Brain microvascular endothelial cell (primary cell): ENCODE measurements around the gene ZNF778.
A peak's percentile ranks its signal among the peaks of the same experiment; 100 is the strongest.

Source experiments
- DNase-seq: peaks from one replicate; pipeline ENCODE4 v3.0.0-alpha.2; 2020
- H3K27ac ChIP-seq: fragments of 250-450 bp; sonication (Bioruptor Pico); 2 replicates; pipeline ENCODE4 v1.5.1; 2020; ENCODE audit warnings: mild to moderate bottlenecking, moderate library complexity
- H3K27me3 ChIP-seq: fragments of 250-450 bp; sonication (Bioruptor Pico); replicated peaks from 2 replicates; pipeline ENCODE4 v1.5.1; 2020; ENCODE audit warnings: mild to moderate bottlenecking
- H3K36me3 ChIP-seq: fragments of 250-450 bp; sonication (Bioruptor Pico); replicated peaks from 2 replicates; pipeline ENCODE4 v1.5.1; 2020; ENCODE audit warnings: mild to moderate bottlenecking
- H3K4me3 ChIP-seq: 2 replicates; pipeline ENCODE4 v1.5.1; 2011; ENCODE audit warnings: low read depth, mild to moderate bottlenecking, control low read depth, low read length, moderate library complexity
- in situ Hi-C: cut with HindIII; loops from 2 replicates; pipeline ENCODE4 v1.10.0; 2017; ENCODE audit warnings: low sequenced_read_pairs, low pct_ligation_motif_present
- TF ChIP-seq, protein P1 (sequence below): IDR thresholded peaks from 2 replicates; pipeline ENCODE4 v1.5.1; 2011; ENCODE audit warnings: low read depth, mild to moderate bottlenecking, moderate library complexity, low read length, control low read depth, inconsistent platforms; ENCODE audit errors: missing control alignments

ZNF778 gene

DNA sequence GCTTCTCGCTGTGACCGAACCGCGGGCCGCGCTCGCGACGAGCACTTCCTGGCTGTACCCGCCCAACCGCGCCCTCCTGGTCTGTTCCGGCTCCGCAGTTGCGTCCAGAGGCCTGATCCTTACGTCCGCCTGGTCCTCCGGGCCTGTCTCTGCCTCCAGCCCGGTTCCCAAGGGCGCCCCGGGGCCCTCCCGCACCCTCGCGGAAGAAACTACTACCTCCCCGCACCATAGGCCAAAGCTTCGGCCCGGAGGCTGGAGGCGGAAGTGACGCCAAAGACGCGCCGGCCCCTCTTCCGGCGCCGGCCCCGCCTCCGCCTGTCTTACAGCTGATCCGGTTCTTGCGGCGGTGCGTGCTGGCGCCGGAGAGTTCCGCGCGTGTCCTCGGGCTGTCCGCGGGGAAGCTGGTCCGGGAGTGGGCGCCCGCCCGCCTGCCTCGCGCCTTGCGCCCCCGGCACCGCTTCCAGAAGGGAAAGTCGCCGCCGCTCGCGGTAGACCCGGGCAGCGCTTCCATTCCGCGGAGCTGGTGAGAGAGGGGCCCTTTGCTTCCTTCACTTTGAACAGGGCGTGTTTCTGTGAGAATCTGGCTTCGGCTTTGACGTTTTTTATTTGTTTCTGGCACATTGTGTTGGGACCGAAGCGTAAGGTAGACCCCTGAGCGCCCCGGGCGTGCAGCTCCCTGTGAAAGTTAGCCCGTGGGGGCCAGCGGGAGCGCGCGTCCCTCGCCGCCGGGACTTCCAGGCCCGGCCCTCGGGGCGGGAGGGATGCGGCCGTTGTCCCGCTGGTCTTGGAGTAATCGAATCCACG lies at the start of gene ZNF778:
Gene ZNF778, plus strand, starts transcription at position 316 of the 804 bp plus-strand sequence. CDS start 3,425 bp downstream, outside the sequence.
- TF ChIP-seq, protein P1, sequence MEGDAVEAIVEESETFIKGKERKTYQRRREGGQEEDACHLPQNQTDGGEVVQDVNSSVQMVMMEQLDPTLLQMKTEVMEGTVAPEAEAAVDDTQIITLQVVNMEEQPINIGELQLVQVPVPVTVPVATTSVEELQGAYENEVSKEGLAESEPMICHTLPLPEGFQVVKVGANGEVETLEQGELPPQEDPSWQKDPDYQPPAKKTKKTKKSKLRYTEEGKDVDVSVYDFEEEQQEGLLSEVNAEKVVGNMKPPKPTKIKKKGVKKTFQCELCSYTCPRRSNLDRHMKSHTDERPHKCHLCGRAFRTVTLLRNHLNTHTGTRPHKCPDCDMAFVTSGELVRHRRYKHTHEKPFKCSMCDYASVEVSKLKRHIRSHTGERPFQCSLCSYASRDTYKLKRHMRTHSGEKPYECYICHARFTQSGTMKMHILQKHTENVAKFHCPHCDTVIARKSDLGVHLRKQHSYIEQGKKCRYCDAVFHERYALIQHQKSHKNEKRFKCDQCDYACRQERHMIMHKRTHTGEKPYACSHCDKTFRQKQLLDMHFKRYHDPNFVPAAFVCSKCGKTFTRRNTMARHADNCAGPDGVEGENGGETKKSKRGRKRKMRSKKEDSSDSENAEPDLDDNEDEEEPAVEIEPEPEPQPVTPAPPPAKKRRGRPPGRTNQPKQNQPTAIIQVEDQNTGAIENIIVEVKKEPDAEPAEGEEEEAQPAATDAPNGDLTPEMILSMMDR: no peak
- peak within 1 kb of the TSS; percentile 89 for H3K27ac ChIP-seq
- peaks cover 29% of the 10 kb centered on the region for H3K36me3 ChIP-seq
- peak within 1 kb of the TSS; percentile 92 for H3K4me3 ChIP-seq
- DNase-seq: peak; percentile 56
- in situ Hi-C loops: no loop called here
- no peaks in the 10 kb centered on the region for H3K27me3 ChIP-seq

DNA sequence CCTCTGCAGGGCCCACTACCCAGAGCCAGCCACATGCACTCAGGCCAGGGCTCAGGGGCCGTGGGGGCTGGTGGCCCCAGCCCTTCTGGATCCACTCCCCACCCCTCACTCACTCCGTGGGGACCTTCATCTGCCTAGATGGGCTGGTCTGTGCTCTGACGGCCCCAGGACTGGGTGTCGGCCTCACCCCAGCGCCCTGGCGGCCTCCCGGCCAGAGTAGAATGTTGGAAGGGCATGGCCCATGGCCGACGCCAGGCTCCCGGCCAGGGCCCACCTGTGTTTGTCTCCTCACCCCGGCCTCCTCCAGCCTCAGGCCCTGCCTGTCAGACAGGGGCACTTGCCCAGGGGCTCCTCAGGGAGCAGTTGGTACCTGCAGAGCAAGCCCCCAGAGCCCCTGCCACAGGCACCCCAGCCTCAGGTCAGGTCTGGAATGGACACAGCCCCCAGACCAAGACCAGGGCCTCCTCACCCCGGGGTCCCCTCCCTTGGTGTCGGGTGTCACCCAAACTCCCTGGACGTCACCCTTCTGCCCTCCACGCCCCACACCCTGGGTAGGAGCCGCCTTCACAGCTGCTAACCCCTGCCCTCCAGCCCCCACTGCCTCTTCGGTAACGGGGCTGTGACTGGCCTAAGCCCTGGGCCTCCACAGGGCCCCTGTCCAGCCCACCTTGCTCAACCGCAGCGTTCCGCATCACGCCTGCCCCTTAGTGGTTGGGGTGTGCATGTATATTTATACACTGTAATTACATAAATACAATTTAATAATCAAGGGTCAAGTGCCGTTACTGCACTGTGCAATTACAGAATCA lies 48.9 kb upstream of the ZNF778 start:
- Histone ChIP-seq H3K4me3 (no peak overlapping the region), H3K27ac (no peak overlapping the region), H3K27me3 (peaks cover 11% of the 10 kb centered on the region), H3K36me3 (no peaks in the 10 kb centered on the region)
- TF ChIP-seq, protein P1: peak; percentile 21
- in situ Hi-C loops: loop anchor here (25.0 kb wide), 1 partner anchor 406 kb away; no protein-coding TSS in a partner anchor
- no peak for DNase-seq

DNA sequence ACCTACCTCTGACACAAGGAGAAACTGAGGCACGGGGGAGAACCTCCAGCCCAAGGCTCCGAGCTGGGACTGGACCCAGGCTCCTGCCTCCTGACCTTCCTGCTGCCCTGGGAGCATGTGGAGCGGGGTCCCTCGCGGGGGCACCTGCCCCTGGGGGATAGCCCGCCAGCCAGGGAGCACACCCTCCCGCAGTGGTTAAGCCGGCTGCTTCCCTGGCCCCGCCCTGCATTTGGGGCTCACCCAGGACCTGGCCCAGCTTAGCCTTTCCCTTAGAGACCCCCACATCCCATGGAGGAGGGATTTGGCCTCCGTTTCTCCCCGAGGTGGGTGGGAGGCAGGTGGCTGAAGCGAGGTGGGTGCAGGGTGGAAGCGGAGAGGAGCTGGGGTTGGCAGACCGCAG lies 47.7 kb upstream of the ZNF778 start:
- no peak for DNase-seq
- Histone ChIP-seq H3K36me3 (no peaks in the 10 kb centered on the region), H3K27ac (no peak overlapping the region), H3K4me3 (no peak overlapping the region), H3K27me3 (peaks cover 11% of the 10 kb centered on the region)
- in situ Hi-C loops: loop anchor here (25.0 kb wide), 1 partner anchor 407 kb away; no protein-coding TSS in a partner anchor
- TF ChIP-seq, protein P1: no peak

DNA sequence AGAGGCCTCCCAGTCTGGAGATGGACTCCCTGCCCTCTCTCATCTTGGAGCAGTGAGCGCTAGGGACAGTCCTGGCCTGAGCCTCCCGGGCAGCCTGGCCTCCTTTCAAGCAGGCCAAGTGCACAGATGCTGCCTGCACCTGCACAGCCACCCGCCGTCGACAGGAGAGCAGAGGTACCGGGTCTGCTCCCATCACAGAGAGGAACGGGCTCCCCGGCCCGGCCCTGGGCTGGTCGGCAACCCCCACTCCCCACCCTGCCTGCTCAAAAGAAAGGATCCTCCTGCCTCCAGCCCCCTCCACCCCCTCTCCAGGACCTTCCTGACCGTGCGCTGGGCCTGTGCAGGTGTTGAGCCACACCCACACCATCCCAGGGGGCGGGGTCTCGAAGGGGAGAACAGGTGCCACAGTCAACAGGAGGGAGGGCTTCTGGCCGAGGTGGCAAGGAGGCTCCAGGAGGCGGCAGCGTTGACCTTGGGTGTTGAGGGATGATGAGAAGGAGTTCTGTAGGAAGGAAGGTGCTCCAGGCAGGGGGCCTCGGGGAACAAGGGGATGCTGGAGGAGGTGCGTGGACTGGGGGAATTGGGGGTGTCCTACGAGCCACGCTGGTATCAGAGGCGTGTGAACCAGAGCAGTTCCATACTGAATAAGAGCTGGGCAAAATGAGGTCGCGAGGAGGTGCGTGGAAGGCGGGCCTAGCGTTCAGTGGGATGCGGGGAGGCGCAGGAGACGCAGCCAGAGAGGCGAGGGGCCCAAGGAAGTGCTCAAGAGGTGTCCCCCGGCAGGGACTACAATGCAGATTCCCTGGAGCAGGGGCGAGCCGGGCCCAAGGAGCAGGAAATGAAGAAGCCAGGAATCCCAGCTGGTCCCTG lies 46.9 kb upstream of the ZNF778 start:
- DNase-seq: no peak
- H3K27me3 ChIP-seq: peaks cover 11% of the 10 kb centered on the region
- H3K4me3 ChIP-seq: no peak overlapping the region
- H3K27ac ChIP-seq: no peak overlapping the region
- H3K36me3 ChIP-seq: no peaks in the 10 kb centered on the region
- in situ Hi-C loops: loop anchor here (25.0 kb wide), 1 partner anchor 408 kb away; no protein-coding TSS in a partner anchor
- TF ChIP-seq, protein P1: no peak

DNA sequence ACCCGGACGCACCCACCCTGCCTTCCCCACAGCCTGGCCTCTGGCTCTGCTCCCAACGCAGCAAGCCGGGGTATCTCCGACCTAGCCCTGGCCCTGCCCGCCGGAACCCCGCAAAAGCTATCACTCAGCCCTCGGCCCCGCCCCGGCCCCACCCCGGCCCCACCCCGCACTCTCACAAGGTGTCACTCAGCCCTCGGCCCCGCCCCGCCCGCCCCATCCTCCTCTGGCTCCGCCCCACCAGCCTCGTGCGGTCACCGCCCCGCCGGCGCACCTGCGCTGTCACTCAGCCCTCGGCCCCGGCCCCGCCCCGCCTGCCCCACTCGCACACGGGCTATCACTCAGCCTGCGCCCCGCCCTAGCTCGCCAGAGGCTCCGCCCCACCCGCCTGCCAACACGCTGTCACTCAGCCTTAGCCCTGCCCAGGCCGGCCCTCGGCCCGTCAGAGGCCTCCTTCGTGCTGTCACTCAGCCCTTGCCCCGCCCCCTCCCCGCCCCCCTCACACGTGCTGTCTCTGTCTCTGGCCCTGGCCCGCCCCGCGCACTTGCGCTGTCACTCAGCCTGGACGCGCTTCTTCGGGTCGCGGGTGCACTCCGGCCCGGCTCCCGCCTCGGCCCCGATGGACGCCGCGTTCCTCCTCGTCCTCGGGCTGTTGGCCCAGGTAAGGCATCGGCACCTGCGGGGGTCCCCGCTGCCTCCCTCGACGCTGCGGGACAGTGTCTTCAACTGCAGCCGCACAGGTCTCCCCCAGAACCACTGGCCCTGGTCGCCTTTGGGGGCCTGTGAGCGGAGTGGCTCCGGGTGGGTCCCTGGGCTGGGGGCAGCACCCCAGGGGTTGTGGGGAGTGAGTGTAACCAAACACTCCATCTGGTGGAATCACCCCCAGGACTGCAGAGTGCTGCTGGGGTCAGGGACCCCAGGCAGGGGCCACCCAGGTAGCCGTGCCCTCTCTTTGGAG lies 46.0 kb upstream of the ZNF778 start, which contains the start of gene CDH15:
Gene CDH15, plus strand, starts transcription at position 533 of the 955 bp plus-strand sequence. Its CDS starts 84 bp downstream, at position 617.
- TF ChIP-seq, protein P1: no peak
- in situ Hi-C loops: loop anchor here (25.0 kb wide), 1 partner anchor 409 kb away; no protein-coding TSS in a partner anchor
- peaks cover 11% of the 10 kb centered on the region for H3K27me3 ChIP-seq
- H3K27ac ChIP-seq: no peak within 1 kb of the TSS
- peak; percentile 82 for DNase-seq
- H3K4me3 ChIP-seq: no peak within 1 kb of the TSS
- no peaks in the 10 kb centered on the region for H3K36me3 ChIP-seq
